GM13977 (cell line): ENCODE results near the gene C13orf42.

Experiments
- DNase-seq: peaks from one replicate; pipeline ENCODE4 v3.0.0; 2012; ENCODE audit warnings: low spot score
- in situ Hi-C: fragments of 300-500 bp; cut with MboI; formaldehyde crosslinking; loops from one replicate; pipeline ENCODE4 v1.12.0; 2022; ENCODE audit warnings: low sequenced_read_pairs, low pct_unique_long_range_greater_than_20kb, mixed read lengths, inconsistent platforms; ENCODE audit not compliant: unreplicated experiment
- TF ChIP-seq, protein P1 (sequence below): IDR thresholded peaks from 2 replicates; pipeline ENCODE4 v1.5.1; 2012; ENCODE audit warnings: mild to moderate bottlenecking, control low read depth; ENCODE audit not compliant: insufficient read depth; ENCODE audit errors: extremely low read depth, missing control alignments

The C13orf42 gene

GRCh38 chr13:51068501-51068900, 42.6 kb downstream of the C13orf42 start:
- TF ChIP-seq, protein P1, sequence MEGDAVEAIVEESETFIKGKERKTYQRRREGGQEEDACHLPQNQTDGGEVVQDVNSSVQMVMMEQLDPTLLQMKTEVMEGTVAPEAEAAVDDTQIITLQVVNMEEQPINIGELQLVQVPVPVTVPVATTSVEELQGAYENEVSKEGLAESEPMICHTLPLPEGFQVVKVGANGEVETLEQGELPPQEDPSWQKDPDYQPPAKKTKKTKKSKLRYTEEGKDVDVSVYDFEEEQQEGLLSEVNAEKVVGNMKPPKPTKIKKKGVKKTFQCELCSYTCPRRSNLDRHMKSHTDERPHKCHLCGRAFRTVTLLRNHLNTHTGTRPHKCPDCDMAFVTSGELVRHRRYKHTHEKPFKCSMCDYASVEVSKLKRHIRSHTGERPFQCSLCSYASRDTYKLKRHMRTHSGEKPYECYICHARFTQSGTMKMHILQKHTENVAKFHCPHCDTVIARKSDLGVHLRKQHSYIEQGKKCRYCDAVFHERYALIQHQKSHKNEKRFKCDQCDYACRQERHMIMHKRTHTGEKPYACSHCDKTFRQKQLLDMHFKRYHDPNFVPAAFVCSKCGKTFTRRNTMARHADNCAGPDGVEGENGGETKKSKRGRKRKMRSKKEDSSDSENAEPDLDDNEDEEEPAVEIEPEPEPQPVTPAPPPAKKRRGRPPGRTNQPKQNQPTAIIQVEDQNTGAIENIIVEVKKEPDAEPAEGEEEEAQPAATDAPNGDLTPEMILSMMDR, result no peak
- DNase-seq, result no peak
- in situ Hi-C loops, result loop anchor here (25.0 kb wide), 1 partner anchor 1406 kb away; no protein-coding TSS in a partner anchor

DNA sequence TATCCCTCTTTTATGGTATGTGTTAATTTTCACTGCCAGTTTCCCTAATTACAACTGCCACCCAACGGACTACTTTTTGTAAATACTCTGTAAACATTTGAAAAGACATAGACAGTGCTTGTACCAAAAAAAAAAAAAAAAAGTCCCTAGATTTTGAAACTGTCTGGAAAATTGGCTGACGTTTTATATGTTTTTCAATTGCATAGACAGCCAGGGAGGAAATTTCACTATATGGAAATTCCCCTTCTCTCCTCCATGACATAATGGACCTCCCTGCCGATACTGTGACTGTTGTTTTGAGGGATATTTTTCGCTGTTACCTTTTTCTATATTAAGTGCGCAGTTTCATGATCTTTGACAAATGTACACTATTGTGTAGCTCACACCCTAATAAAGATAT, 43.4 kb downstream of the C13orf42 start:
- TF ChIP-seq, protein P1, result no peak
- no peak for DNase-seq
- in situ Hi-C loops, result loop anchor here (25.0 kb wide), 1 partner anchor 1405 kb away; no protein-coding TSS in a partner anchor

DNA sequence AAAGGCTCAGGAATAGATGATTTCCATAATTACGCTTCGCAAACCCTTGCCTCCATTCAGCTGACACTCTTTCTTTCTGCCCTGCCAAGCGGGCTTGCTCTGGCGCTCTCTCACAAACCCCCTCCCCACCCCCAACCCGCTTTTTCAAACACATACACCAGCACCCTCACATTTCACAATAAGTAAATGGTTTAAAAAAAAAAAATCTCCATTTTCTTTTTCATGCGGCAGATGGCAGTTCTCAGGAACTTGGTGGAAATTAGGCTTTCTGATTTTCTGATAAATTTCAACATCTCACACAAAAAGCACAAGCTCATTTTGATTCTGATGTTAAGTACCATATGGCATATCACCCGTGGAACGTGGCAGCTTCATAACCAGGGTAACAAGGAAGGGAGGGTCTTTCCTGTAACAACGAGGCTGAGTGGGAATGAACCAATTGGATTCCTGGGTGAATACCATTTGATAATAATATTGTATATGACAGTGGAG, 43.8 kb downstream of the C13orf42 start:
- DNase-seq, result no peak
- TF ChIP-seq, protein P1, result no peak
- in situ Hi-C loops, result loop anchor here (25.0 kb wide), 1 partner anchor 1405 kb away; no protein-coding TSS in a partner anchor

DNA sequence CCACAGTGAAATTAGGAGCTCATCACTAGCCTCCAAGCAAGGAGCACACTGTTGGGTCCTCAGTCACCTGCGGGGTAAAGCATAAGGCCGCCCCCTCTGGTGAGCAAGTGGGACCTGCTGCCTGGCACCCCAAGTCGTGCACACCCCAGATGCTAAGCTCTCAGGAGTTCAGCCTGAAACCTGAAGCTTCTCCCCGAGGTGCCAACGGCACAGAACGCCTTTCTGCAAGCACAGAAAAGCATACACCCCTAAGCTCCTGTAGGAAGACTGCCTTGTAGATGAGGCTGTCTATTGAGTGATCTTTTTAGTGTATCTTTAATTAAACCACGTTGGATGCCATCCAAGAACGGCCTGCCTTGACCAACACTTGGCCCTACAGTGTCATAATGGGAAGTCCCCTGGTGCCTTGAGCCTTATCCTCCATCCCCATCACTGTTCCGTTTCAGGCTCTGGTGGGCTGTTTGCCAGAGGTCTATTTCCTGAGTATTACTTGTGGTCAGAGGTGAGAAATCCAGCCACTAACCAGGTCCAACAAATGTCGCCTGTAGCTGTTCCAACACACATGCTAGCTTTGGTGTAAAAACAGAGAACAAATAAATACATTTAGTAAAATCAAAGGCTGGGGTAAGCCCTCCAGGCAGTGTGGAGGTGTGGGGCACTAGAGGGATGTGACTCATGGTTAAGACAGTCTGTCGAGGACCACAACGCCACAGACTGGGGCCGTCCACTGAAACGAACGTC, 44.8 kb downstream of the C13orf42 start:
- in situ Hi-C loops, result loop anchor here (25.0 kb wide), 1 partner anchor 1404 kb away; no protein-coding TSS in a partner anchor
- TF ChIP-seq, protein P1, result no peak
- no peak for DNase-seq

- in situ Hi-C loops, result loop anchor here (25.0 kb wide), 1 partner anchor 1403 kb away; no protein-coding TSS in a partner anchor
- TF ChIP-seq, protein P1, result no peak
- DNase-seq, result no peak
Observed at GRCh38 chr13:51065372-51066090, 45.5 kb downstream of the C13orf42 start.

DNA sequence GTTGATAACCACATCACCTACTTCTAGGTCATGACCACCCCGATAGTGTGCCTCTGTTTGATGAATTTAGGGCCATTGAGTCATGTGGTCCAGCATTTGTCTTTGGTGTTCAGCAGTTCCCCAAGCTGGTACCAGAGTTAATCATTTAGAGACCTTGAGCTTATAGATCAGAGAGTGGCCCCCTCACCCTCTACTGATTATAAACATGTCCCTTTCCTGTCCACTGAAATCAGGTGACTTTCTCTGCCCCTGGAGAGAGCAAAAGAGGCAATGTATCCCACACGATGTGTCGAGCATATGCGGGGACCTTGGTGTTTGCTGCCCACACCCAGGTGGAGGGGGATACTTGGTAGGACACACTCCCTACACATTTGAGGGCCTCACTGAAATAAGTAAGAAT, 46.3 kb downstream of the C13orf42 start:
- in situ Hi-C loops, result loop anchor here (25.0 kb wide), 1 partner anchor 1402 kb away; no protein-coding TSS in a partner anchor
- DNase-seq, result no peak
- TF ChIP-seq, protein P1, result no peak
